ENCODE measurements around the gene C18orf63.

DNA sequence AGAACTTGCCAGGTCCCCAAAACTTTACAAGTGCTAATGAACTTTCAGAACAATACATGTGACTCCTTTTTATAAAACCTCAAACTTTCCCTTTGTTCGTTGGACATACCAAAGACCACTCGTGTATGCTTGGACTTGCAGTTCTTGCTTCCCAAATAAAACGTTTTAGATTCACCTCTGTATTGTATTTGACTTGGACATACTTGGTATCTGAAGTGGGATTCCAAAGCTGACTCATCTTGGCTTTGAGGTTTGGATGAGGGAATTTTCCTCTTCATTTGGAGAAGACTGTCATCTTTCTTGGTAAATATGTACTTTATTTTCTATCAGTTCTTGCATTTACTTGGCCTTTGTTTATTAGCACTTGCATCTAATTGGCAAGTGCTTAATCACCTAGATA is 15.9 kb upstream of the C18orf63 start:
- TF ChIP-seq, protein P1, sequence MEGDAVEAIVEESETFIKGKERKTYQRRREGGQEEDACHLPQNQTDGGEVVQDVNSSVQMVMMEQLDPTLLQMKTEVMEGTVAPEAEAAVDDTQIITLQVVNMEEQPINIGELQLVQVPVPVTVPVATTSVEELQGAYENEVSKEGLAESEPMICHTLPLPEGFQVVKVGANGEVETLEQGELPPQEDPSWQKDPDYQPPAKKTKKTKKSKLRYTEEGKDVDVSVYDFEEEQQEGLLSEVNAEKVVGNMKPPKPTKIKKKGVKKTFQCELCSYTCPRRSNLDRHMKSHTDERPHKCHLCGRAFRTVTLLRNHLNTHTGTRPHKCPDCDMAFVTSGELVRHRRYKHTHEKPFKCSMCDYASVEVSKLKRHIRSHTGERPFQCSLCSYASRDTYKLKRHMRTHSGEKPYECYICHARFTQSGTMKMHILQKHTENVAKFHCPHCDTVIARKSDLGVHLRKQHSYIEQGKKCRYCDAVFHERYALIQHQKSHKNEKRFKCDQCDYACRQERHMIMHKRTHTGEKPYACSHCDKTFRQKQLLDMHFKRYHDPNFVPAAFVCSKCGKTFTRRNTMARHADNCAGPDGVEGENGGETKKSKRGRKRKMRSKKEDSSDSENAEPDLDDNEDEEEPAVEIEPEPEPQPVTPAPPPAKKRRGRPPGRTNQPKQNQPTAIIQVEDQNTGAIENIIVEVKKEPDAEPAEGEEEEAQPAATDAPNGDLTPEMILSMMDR (IDR thresholded peaks at IDR 0.05; ENCODE audit: low read depth, low read length, poor library complexity, severe bottlenecking): no peak
- TF ChIP-seq EZH2phosphoT487 (IDR thresholded peaks at IDR 0.05; ENCODE audit: borderline replicate concordance, low read length): no peak

All from DOHH2 (cell line).